ENCODE data around the gene RAB7A. TPM values are rescaled to one million over a fixed set of nuclear protein-coding genes. Genes with fewer than 3 reads are reported as not detected.

The RAB7A gene
- total and polyA plus RNA-seq, 2 of the 8 experiments (the other 6 are each of a cell fraction or from before 2014, with no cell fraction given): 179 to 195 TPM

DNA sequence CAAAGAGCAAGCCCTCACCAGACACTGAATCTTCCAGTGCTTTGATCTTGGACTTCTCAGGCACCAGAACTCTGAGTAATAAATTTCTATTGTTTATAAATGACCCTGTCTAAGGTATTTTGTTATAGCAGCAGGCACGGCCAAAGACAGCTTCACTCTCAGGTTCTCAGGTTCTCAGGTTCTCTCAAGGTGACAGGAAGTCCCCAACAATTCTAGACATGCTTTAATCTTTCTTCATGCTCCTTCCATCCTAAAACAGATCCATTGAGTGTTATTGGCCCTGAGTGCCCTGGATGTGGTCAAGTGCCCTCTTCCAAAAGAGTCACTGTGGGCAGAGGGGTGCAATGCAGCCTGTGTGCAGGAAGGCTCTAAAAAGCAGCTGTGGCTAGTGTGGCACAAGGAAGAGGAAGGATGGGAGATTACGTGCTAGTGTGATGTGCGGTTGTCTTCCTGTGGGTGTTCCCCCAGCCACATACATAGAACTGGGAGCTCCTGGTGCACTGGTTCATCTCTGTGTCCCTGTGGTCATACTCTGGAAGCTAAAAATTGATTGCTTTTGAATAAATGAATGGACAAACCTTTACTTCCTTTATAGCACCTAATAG is 11.0 kb upstream of the RAB7A start:
- H3K4me2 ChIP-seq (ENCODE audit: insufficient read depth in 1 of 2, low read depth in 2 of 2, low read length in 2 of 2): no peak overlapping the region
- WGBS, 2 experiments (ENCODE audit: extremely low coverage in 1 of 2, insufficient coverage in 1 of 2, insufficient read length in 1 of 2, insufficient replicate concordance in 2 of 2, low coverage in 1 of 2, low lambda C conversion rate in 2 of 2, missing lambda C conversion rate in 1 of 2): 89% methylated on average over 3 of the region's 3 CpGs; no CpG with 5 or more reads in 1 of the 2 experiments
- no peaks in the 10 kb centered on the region for H3K9me3 ChIP-seq (ENCODE audit: insufficient read depth in 2 of 2, low read depth in 1 of 2, low read length in 1 of 2)
- H3K27ac ChIP-seq (ENCODE audit: low read depth, low read length): no peak overlapping the region
- no peak overlapping the region for H3K4me3 ChIP-seq (ENCODE audit: extremely low read depth in 1 of 4, insufficient read depth in 2 of 4, low read depth in 3 of 4, low read length in 4 of 4)
- H3K79me2 ChIP-seq (ENCODE audit: control insufficient read depth in 1 of 2, insufficient read depth in 2 of 2, low read length in 2 of 2): no peaks in the 10 kb centered on the region
- no peak overlapping the region for H2BK12ac ChIP-seq (ENCODE audit: low read depth, low read length)
- no peak overlapping the region for H4K91ac ChIP-seq (replicated peaks; ENCODE audit: insufficient read length, low read length)
- H3K56ac ChIP-seq (replicated peaks; ENCODE audit: insufficient read length, low read depth, low read length): no peak overlapping the region
- no peaks in the 10 kb centered on the region; a peak in 1 of 7 replicates for H3K27me3 ChIP-seq (replicated peaks in 1 of 4; ENCODE audit: control insufficient read depth in 3 of 4, extremely low read depth in 1 of 4, insufficient read depth in 3 of 4, low read length in 3 of 4)
- no peak overlapping the region for H3K4ac ChIP-seq (replicated peaks; ENCODE audit: insufficient read length, low read depth, low read length)
- no peak overlapping the region for H3K9ac ChIP-seq (replicated peaks in 1 of 4; ENCODE audit: extremely low read depth in 1 of 4, low read depth in 3 of 4, low read length in 3 of 4)
- no peak overlapping the region for H3K14ac ChIP-seq (ENCODE audit: insufficient read length)
- no peak overlapping the region for H4K8ac ChIP-seq (ENCODE audit: extremely low read depth, insufficient read depth, low read length)
- H3K23ac ChIP-seq (ENCODE audit: insufficient read length): no peak overlapping the region
- H2AFZ ChIP-seq (ENCODE audit: low read length): no peak overlapping the region
- H3K36me3 ChIP-seq (ENCODE audit: control insufficient read depth in 2 of 4, insufficient read depth in 4 of 4, low read length in 3 of 4): no peaks in the 10 kb centered on the region
- H3K18ac ChIP-seq (ENCODE audit: extremely low read depth, low read length): no peak overlapping the region
- H2AK5ac ChIP-seq (ENCODE audit: low read depth, low read length): no peak overlapping the region
- H2BK15ac ChIP-seq (ENCODE audit: low read length): no peak overlapping the region
- ChIA-PET CTCF (ENCODE audit: partially characterized antibody) (interaction anchor here (1.1 to 2.0 kb wide), 3 partner anchors 9 to 34 kb away, joined by 4 to 7 read pairs (median 4); no protein-coding TSS in a partner anchor), POLR2A (ENCODE audit: partially characterized antibody) (interaction anchor here (0.9 to 1.2 kb wide), 2 partner anchors 22 to 26 kb away, joined by 3 read pairs; no protein-coding TSS in a partner anchor)
- peaks cover 2 to 7% (median 3%) of the 10 kb centered on the region in 4 experiments for H3K4me1 ChIP-seq (replicated peaks in 1 of 4; ENCODE audit: control insufficient read depth in 3 of 4, insufficient read depth in 4 of 4, low read length in 3 of 4)
- no peak for DNase-seq (ENCODE audit: low read depth in 1 of 2, low spot score in 2 of 2)
- no peak overlapping the region for H4K5ac ChIP-seq (ENCODE audit: insufficient read length, low read depth, low read length)
- FAIRE-seq: no peak
- H4K20me1 ChIP-seq (replicated peaks in 1 of 2; ENCODE audit: control insufficient read depth in 1 of 2, insufficient read depth in 2 of 2, low read length in 2 of 2): no peaks in the 10 kb centered on the region
- no peaks in the 10 kb centered on the region for H3K79me1 ChIP-seq (ENCODE audit: low read depth, low read length)
- no peaks in the 10 kb centered on the region; the same call in 1 of the 2 replicates for H3K23me2 ChIP-seq (ENCODE audit: low read depth, low read length)
- H2BK120ac ChIP-seq (replicated peaks; ENCODE audit: low read depth, low read length): no peak overlapping the region
- no peak overlapping the region for H2BK20ac ChIP-seq (ENCODE audit: low read length)
- H2BK5ac ChIP-seq (ENCODE audit: low read depth, low read length): no peak overlapping the region
- no peak for TF ChIP-seq BRCA1 (IDR thresholded peaks at IDR 0.05; ENCODE audit: low read depth, low read length)

Measured in H1 (cell line).